Endothelial cell (in vitro differentiated cells): ENCODE results near the gene PNMA8C. TPM values are rescaled to one million over a fixed set of nuclear protein-coding genes. Genes with fewer than 3 reads are reported as not detected.
"Not testable (repeated sequence)": the region's sequence is repeated elsewhere in the genome, so short reads cannot be mapped to it uniquely, and the experiment has no call there.

ENCODE experiments used
- DNase-seq: peaks from one replicate; pipeline ENCODE4 v3.0.0; 2021; ENCODE audit warnings: low spot score
- H3K27ac Mint-ChIP-seq: one replicate; pipeline ENCODE4 v1.8.0; 2021; ENCODE audit warnings: mixed read lengths, inconsistent platforms; ENCODE audit not compliant: unreplicated experiment
- H3K27me3 Mint-ChIP-seq: one replicate; pipeline ENCODE4 v1.8.0; 2021; ENCODE audit warnings: mild to moderate bottlenecking, moderate library complexity, mixed read lengths, inconsistent platforms; ENCODE audit not compliant: unreplicated experiment
- H3K36me3 Mint-ChIP-seq: one replicate; pipeline ENCODE4 v1.8.0; 2021; ENCODE audit warnings: mild to moderate bottlenecking, low read depth, mixed read lengths, inconsistent platforms; ENCODE audit not compliant: unreplicated experiment
- H3K4me1 Mint-ChIP-seq: one replicate; pipeline ENCODE4 v1.8.0; 2021; ENCODE audit warnings: mild to moderate bottlenecking, mixed read lengths, inconsistent platforms; ENCODE audit not compliant: unreplicated experiment
- H3K4me3 Mint-ChIP-seq: one replicate; pipeline ENCODE4 v1.8.0; 2021; ENCODE audit warnings: mild to moderate bottlenecking, mixed read lengths, inconsistent platforms; ENCODE audit not compliant: unreplicated experiment
- H3K9me3 Mint-ChIP-seq: one replicate; pipeline ENCODE4 v1.8.0; 2021; ENCODE audit warnings: mixed read lengths, inconsistent platforms; ENCODE audit not compliant: unreplicated experiment
- total RNA-seq: library from RNA; stranded (reverse); fragmentation: NEBNext Ultra II Directional; extraction: Animal tissue kit (Norgen Biotek cat#: 25700); gene quantifications from one replicate; pipeline ENCODE4 v1.2.1, GENCODE V29; 2021; ENCODE audit not compliant: unreplicated experiment
- TF ChIP-seq, protein P1 (sequence below): fragments of 200-600 bp; sonication (generic); IDR thresholded peaks from one replicate; pipeline ENCODE4 v1.5.0; 2021; ENCODE audit warnings: antibody characterized with exemption; ENCODE audit not compliant: unreplicated experiment

Gene PNMA8C
- total RNA-seq, 1 donor from 2014 or later = 0.41 TPM

DNA sequence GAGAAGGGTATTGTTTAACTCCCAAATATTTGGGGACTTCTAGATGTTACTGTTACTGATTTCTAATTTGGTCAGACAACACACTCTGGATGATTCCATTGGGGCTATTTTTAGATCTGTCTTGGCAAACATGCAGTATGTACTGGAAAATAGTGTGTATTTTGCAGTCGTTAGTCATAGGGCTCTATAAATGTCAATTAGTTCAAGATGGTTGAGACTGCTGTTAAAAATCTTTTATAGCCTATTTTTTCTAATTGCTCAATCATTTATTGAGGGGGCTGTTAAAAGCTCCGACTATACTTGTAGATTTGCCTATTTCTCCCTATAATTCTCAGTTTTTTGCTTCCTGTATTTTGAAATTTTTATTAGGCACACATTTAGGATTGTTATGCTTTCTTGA, 50.5 kb downstream of the PNMA8C start:
- no peaks in the 10 kb centered on the region for H3K9me3 Mint-ChIP-seq

DNA sequence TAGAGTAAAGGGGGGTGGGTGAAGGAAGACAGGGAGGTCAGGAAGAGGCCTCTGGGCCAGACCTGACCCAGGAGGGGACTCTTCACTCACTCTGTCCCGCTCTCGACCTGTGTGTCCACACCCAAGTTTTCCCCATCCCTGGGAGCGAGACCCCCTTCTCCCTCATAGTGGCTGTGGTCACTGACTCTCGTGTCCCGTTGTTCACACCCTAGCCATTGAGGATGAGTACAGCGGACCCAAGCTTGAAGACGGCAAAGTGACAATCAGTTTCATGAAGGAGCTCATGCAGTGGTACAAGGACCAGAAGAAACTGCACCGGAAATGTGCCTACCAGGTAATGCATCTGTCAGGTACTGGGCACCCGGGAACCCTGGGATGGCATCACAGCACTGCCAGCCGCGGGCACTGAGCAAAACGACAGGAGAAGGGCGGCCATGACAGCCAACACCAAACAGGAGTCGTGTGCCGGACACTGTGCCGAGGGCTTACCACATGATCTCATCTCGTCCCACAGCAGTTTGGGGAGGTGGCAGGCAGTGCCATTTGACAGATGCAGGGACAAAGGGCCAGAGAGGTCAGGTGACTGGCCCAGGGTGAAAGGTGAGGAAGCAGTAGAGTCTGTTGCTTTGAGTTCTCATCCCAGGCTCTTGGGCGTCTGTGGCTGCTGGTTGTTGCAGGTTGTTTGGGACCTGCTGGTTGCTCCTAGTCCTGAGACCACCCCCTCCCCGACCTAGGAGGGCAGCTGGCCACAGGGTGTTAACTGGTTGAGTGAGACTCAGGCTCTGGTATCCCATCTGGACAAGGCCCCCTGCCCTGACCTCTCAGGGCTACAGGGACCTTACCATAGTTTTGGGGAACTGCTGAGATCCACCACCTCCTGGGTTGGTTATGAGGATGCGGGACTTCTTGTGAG, 52.2 kb downstream of the PNMA8C start:
- DNase-seq = no peak
- Mint-ChIP-seq H3K36me3 (peaks cover 26% of the 10 kb centered on the region), H3K4me1 (peaks cover 23% of the 10 kb centered on the region)

More for the DNA sequence above, 50.5 kb downstream of the PNMA8C start:
- Mint-ChIP-seq H3K4me3 (no peak overlapping the region), H3K36me3 (peaks cover 37% of the 10 kb centered on the region), H3K27ac (no peak overlapping the region), H3K4me1 (peaks cover 7% of the 10 kb centered on the region), H3K27me3 (peaks cover 5% of the 10 kb centered on the region)
- DNase-seq = no peak
- TF ChIP-seq, protein P1, sequence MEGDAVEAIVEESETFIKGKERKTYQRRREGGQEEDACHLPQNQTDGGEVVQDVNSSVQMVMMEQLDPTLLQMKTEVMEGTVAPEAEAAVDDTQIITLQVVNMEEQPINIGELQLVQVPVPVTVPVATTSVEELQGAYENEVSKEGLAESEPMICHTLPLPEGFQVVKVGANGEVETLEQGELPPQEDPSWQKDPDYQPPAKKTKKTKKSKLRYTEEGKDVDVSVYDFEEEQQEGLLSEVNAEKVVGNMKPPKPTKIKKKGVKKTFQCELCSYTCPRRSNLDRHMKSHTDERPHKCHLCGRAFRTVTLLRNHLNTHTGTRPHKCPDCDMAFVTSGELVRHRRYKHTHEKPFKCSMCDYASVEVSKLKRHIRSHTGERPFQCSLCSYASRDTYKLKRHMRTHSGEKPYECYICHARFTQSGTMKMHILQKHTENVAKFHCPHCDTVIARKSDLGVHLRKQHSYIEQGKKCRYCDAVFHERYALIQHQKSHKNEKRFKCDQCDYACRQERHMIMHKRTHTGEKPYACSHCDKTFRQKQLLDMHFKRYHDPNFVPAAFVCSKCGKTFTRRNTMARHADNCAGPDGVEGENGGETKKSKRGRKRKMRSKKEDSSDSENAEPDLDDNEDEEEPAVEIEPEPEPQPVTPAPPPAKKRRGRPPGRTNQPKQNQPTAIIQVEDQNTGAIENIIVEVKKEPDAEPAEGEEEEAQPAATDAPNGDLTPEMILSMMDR = no peak

DNA sequence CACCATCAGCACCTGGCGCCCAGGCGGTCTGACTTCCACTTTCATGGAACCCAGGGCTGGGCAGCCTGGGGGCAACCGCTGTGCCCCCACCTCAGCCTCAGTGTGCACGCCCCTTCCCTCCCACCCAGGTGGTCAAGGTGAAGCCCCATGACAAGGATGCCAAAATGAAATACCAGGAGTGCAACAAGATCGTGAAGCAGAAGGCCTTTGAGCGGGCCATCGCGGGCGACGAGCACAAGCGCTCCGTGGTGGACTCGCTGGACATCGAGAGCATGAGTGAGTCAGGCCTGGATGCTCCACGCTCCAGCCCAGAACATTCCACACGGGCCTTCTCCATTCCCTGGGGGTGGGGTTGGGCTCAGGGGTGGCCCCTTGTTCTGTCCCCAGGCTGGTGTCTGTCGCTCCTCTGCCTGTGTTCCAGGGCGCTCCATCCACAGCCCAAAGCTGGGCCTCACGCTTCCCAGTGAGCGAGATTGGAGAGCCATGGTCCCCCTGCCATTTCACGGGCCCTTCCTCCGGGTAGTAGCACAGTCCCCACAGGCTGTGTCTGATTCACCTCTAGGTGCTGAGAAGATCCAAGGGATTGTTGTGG, 53.2 kb downstream of the PNMA8C start:
- H3K27me3 Mint-ChIP-seq, H3K4me3 Mint-ChIP-seq, H3K9me3 Mint-ChIP-seq, H3K27ac Mint-ChIP-seq, DNase-seq: not testable (repeated sequence)
- H3K36me3 Mint-ChIP-seq = peaks cover 26% of the 10 kb centered on the region
- peaks cover 29% of the 10 kb centered on the region for H3K4me1 Mint-ChIP-seq

More for the DNA sequence above, 52.2 kb downstream of the PNMA8C start:
- no peak overlapping the region for H3K4me3 Mint-ChIP-seq
- no peak overlapping the region for H3K27ac Mint-ChIP-seq
- peaks cover 5% of the 10 kb centered on the region for H3K27me3 Mint-ChIP-seq
- no peaks in the 10 kb centered on the region for H3K9me3 Mint-ChIP-seq
- TF ChIP-seq, protein P1 = no peak

Other genes starting within 250 kb of the PNMA8C start
- gene IGFL1, start 199.2 kb downstream of the PNMA8C start, total RNA-seq = not detected
- gene HIF3A, start 131.9 kb downstream of the PNMA8C start, total RNA-seq = 54.2 TPM
- gene PPP5C, start 81.8 kb downstream of the PNMA8C start, total RNA-seq = 66.7 TPM
- gene CCDC8, start 15.4 kb downstream of the PNMA8C start, total RNA-seq = 13.3 TPM
- 12.4 TPM for gene PNMA8A, start 42.6 kb upstream of the PNMA8C start, total RNA-seq
- 1.3 TPM for gene PNMA8B, start 66.9 kb upstream of the PNMA8C start, total RNA-seq
- 564 TPM for gene CALM3, start 172.4 kb upstream of the PNMA8C start, total RNA-seq
- gene PTGIR, start 196.2 kb upstream of the PNMA8C start, total RNA-seq = not detected
- gene GNG8, start 207.3 kb upstream of the PNMA8C start, total RNA-seq = not detected
- 1.1 TPM for gene DACT3, start 232.2 kb upstream of the PNMA8C start, total RNA-seq